Measurements from ENCODE around the gene RBP5.

Gene RBP5

GRCh38 chr12:7075939-7076338 lies 52.8 kb downstream of the RBP5 start:
- no peak for DNase-seq

GRCh38 chr12:7075518-7075917 lies 53.2 kb downstream of the RBP5 start:
- DNase-seq: no peak

GRCh38 chr12:7073946-7074345 lies 54.7 kb downstream of the RBP5 start:
- no peak for DNase-seq
